WTC11 (cell line): Measurements from ENCODE around the gene P3H2. TPM values are rescaled to one million over a fixed set of nuclear protein-coding genes. Genes with fewer than 3 reads are reported as not detected.

Experiments
- ATAC-seq: fragments of 200-7000 bp; cut with Tn5 transposase; 2 replicates; pipeline ENCODE4 v1.10.0; 2021; ENCODE audit warnings: mild to moderate bottlenecking, moderate library complexity
- CTCF ChIA-PET: fragments of 300-600 bp; sonication (Branson Sonifier 250); formaldehyde crosslinking; loops from one replicate; lab custom pipeline; 2021; ENCODE audit warnings: antibody characterized with exemption; lab: Charles Lee
- POLR2A ChIA-PET: fragments of 350-600 bp; sonication (Branson Sonifier 250); formaldehyde crosslinking; loops from one replicate; lab custom pipeline; 2021; ENCODE audit warnings: antibody characterized with exemption; lab: Charles Lee
- DNase-seq: peaks from one replicate; pipeline ENCODE4 v3.0.0; 2021; ENCODE audit warnings: low spot score
- H3K27ac Mint-ChIP-seq: 2 replicates; pipeline ENCODE4 v1.8.0; 2021; ENCODE audit warnings: mixed read lengths
- H3K27me3 Mint-ChIP-seq: 2 replicates; pipeline ENCODE4 v1.8.0; 2021; ENCODE audit warnings: low read depth, mild to moderate bottlenecking, moderate library complexity, mixed read lengths
- H3K36me3 Mint-ChIP-seq: 2 replicates; pipeline ENCODE4 v1.8.0; 2021; ENCODE audit warnings: mixed read lengths
- H3K4me1 Mint-ChIP-seq: 2 replicates; pipeline ENCODE4 v1.8.0; 2022; ENCODE audit warnings: mixed read lengths
- H3K4me3 Mint-ChIP-seq: 2 replicates; pipeline ENCODE4 v1.8.0; 2021; ENCODE audit warnings: mild to moderate bottlenecking, moderate library complexity, mixed read lengths
- H3K9me3 Mint-ChIP-seq: 2 replicates; pipeline ENCODE4 v1.8.0; 2021; ENCODE audit warnings: mixed read lengths
- ATF1 ChIP-seq: sonication (generic); formaldehyde crosslinking; IDR thresholded peaks from 2 replicates; pipeline ENCODE4 v1.8.1; 2023; ENCODE audit warnings: mild to moderate bottlenecking, moderate library complexity, missing genetic modification reagents
- ATF3 ChIP-seq: sonication (generic); formaldehyde crosslinking; conservative IDR thresholded peaks from 2 replicates; pipeline ENCODE4 v1.8.1; 2022; ENCODE audit warnings: mild to moderate bottlenecking, missing genetic modification reagents
- CBFB ChIP-seq: sonication (generic); formaldehyde crosslinking; IDR thresholded peaks from 2 replicates; pipeline ENCODE4 v1.8.1; 2022; ENCODE audit warnings: mild to moderate bottlenecking, low read depth, missing genetic modification reagents
- ELF4 ChIP-seq: sonication (generic); formaldehyde crosslinking; IDR thresholded peaks from 2 replicates; pipeline ENCODE4 v1.8.1; 2022; ENCODE audit warnings: low read depth, mild to moderate bottlenecking, moderate library complexity, missing genetic modification reagents
- EMX1 ChIP-seq: fragments of 250-450 bp; sonication (Bioruptor Pico); IDR thresholded peaks from 2 replicates; pipeline ENCODE4 v1.8.0; 2021; ENCODE audit warnings: mild to moderate bottlenecking
- ERG ChIP-seq: fragments of 250-450 bp; sonication (Bioruptor Pico); IDR thresholded peaks from 2 replicates; pipeline ENCODE4 v1.8.0; 2021; ENCODE audit warnings: mild to moderate bottlenecking
- ETV6 ChIP-seq: sonication (generic); formaldehyde crosslinking; IDR thresholded peaks from 2 replicates; pipeline ENCODE4 v1.8.1; 2022; ENCODE audit warnings: mild to moderate bottlenecking, missing genetic modification reagents
- FOXP1 ChIP-seq: sonication (generic); formaldehyde crosslinking; IDR thresholded peaks from 2 replicates; pipeline ENCODE4 v1.8.0; 2022; ENCODE audit warnings: missing genetic modification reagents, mild to moderate bottlenecking, moderate library complexity, borderline replicate concordance
- GRHL2 ChIP-seq: fragments of 250-450 bp; sonication (Bioruptor Pico); IDR thresholded peaks from 2 replicates; pipeline ENCODE4 v1.8.0; 2022; ENCODE audit warnings: mild to moderate bottlenecking, moderate library complexity; ENCODE audit not compliant: insufficient replicate concordance, severe bottlenecking
- MLX ChIP-seq: sonication (generic); formaldehyde crosslinking; IDR thresholded peaks from 2 replicates; pipeline ENCODE4 v1.8.1; 2023; ENCODE audit warnings: mild to moderate bottlenecking, missing genetic modification reagents, moderate library complexity
- MXD4 ChIP-seq: fragments of 250-450 bp; sonication (Bioruptor Pico); IDR thresholded peaks from 2 replicates; pipeline ENCODE4 v1.8.0; 2021; ENCODE audit warnings: mild to moderate bottlenecking, moderate library complexity, borderline replicate concordance
- NFATC4 ChIP-seq: fragments of 250-450 bp; sonication (Bioruptor Pico); IDR thresholded peaks from 2 replicates; pipeline ENCODE4 v1.9.0; 2021; ENCODE audit warnings: mild to moderate bottlenecking
- NFYB ChIP-seq: sonication (generic); formaldehyde crosslinking; conservative IDR thresholded peaks from 2 replicates; pipeline ENCODE4 v1.8.0; 2022; ENCODE audit warnings: low read depth, missing genetic modification reagents
- NR2C2 ChIP-seq: sonication (generic); formaldehyde crosslinking; IDR thresholded peaks from 2 replicates; pipeline ENCODE4 v1.8.0; 2022; ENCODE audit warnings: mild to moderate bottlenecking, missing genetic modification reagents
- PREB ChIP-seq: sonication (generic); formaldehyde crosslinking; IDR thresholded peaks from 2 replicates; pipeline ENCODE4 v1.8.1; 2022; ENCODE audit warnings: mild to moderate bottlenecking, missing genetic modification reagents, moderate library complexity, borderline replicate concordance
- PRRX2 ChIP-seq: fragments of 250-450 bp; sonication (Bioruptor Pico); IDR thresholded peaks from 2 replicates; pipeline ENCODE4 v1.8.0; 2021; ENCODE audit warnings: mild to moderate bottlenecking
- RELA ChIP-seq: sonication (generic); formaldehyde crosslinking; IDR thresholded peaks from 2 replicates; pipeline ENCODE4 v1.8.1; 2022; ENCODE audit warnings: missing genetic modification reagents, mild to moderate bottlenecking, borderline replicate concordance
- SOX15 ChIP-seq: fragments of 250-450 bp; sonication (Bioruptor Pico); IDR thresholded peaks from 2 replicates; pipeline ENCODE4 v1.9.0; 2021; ENCODE audit warnings: mild to moderate bottlenecking
- TCF7 ChIP-seq: sonication (generic); formaldehyde crosslinking; IDR thresholded peaks from 2 replicates; pipeline ENCODE4 v1.8.0; 2022; ENCODE audit warnings: mild to moderate bottlenecking, low read depth, missing genetic modification reagents, moderate library complexity
- TP53 ChIP-seq: sonication (generic); formaldehyde crosslinking; IDR thresholded peaks from 2 replicates; pipeline ENCODE4 v1.8.1; 2023; ENCODE audit warnings: mild to moderate bottlenecking, missing genetic modification reagents
- ZNF219 ChIP-seq: sonication (generic); formaldehyde crosslinking; IDR thresholded peaks from 2 replicates; pipeline ENCODE4 v1.8.0; 2023; ENCODE audit warnings: missing genetic modification reagents, mild to moderate bottlenecking, borderline replicate concordance
- total RNA-seq: library from RNA; stranded (reverse); gene quantifications from 3 replicates; pipeline ENCODE4 v1.2.3, GENCODE V29; 2021
- TF ChIP-seq, protein P1 (sequence below): sonication (generic); formaldehyde crosslinking; IDR thresholded peaks from 2 replicates; pipeline ENCODE4 v1.8.1; 2023; ENCODE audit warnings: mild to moderate bottlenecking, missing genetic modification reagents, borderline replicate concordance
- TF ChIP-seq, protein P2 (sequence below): sonication (generic); formaldehyde crosslinking; IDR thresholded peaks from 2 replicates; pipeline ENCODE4 v1.8.1; 2022; ENCODE audit warnings: low read depth, mild to moderate bottlenecking, moderate library complexity, missing genetic modification reagents, borderline replicate concordance
- TF ChIP-seq, protein P3 (sequence below): fragments of 250-450 bp; sonication (Bioruptor Pico); IDR thresholded peaks from 2 replicates; pipeline ENCODE4 v1.9.0; 2021; ENCODE audit warnings: mild to moderate bottlenecking, borderline replicate concordance

Gene P3H2
- total RNA-seq, 1 experiment from 2014 or later, result 29.4 TPM

DNA sequence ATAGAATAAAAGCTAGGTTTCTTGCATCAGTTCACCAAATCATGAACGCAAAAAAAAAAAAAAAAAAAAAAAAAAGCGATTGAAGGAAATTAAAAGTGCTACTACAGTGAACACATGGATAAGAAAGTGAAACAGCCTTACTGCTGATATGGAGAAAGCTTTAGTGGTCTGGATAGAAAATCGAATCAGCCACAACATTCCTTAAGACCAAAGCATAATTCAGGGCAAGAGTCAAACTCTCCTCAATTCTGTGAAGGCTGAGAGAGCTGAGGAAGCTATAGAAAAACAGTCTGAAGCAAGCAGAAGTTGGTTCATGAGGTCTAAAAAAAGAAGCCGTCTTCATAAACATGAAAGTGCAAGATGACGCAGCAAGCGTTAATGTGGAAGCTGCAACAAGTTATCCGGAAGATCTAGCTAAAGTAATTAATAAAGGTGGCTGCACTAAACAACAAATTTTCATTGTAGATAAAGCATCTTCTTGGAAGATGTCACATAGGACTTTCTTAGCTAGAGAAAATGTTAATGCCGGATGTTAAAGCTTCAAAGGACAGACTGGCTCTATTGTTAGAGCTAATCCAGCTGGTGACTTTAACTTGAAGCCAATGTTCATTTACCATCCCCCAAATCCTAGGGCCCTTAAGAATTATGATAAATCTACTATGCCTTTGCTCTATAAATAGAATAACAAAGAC is 19.2 kb downstream of the P3H2 start (continued):
- TF ChIP-seq, protein P1, sequence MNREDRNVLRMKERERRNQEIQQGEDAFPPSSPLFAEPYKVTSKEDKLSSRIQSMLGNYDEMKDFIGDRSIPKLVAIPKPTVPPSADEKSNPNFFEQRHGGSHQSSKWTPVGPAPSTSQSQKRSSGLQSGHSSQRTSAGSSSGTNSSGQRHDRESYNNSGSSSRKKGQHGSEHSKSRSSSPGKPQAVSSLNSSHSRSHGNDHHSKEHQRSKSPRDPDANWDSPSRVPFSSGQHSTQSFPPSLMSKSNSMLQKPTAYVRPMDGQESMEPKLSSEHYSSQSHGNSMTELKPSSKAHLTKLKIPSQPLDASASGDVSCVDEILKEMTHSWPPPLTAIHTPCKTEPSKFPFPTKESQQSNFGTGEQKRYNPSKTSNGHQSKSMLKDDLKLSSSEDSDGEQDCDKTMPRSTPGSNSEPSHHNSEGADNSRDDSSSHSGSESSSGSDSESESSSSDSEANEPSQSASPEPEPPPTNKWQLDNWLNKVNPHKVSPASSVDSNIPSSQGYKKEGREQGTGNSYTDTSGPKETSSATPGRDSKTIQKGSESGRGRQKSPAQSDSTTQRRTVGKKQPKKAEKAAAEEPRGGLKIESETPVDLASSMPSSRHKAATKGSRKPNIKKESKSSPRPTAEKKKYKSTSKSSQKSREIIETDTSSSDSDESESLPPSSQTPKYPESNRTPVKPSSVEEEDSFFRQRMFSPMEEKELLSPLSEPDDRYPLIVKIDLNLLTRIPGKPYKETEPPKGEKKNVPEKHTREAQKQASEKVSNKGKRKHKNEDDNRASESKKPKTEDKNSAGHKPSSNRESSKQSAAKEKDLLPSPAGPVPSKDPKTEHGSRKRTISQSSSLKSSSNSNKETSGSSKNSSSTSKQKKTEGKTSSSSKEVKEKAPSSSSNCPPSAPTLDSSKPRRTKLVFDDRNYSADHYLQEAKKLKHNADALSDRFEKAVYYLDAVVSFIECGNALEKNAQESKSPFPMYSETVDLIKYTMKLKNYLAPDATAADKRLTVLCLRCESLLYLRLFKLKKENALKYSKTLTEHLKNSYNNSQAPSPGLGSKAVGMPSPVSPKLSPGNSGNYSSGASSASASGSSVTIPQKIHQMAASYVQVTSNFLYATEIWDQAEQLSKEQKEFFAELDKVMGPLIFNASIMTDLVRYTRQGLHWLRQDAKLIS (CRISPR knock-in tag), result no peak
- TF ChIP-seq NFYB (CRISPR knock-in tag) (no peak), SOX15 (no peak), TP53 (CRISPR knock-in tag) (no peak), MLX (no peak), GRHL2 (CRISPR knock-in tag) (no peak), FOXP1 (CRISPR knock-in tag) (no peak), CBFB (no peak), PRRX2 (CRISPR knock-in tag) (no peak), ERG (CRISPR knock-in tag) (no peak)

GRCh38 chr3:190099099-190099498 is 21.6 kb downstream of the P3H2 start:
- ATAC-seq, result no peak
- TF ChIP-seq NFYB (CRISPR knock-in tag) (no peak), EMX1 (no peak), ATF1 (CRISPR knock-in tag) (no peak), GRHL2 (CRISPR knock-in tag) (no peak), NFATC4 (no peak), TCF7 (CRISPR knock-in tag) (no peak), RELA (CRISPR knock-in tag) (no peak), ZNF219 (CRISPR knock-in tag) (no peak), ETV6 (CRISPR knock-in tag) (no peak), MXD4 (no peak), ATF3 (CRISPR knock-in tag) (no peak), NR2C2 (no peak), ELF4 (no peak), PREB (CRISPR knock-in tag) (no peak)
- TF ChIP-seq, protein P2, sequence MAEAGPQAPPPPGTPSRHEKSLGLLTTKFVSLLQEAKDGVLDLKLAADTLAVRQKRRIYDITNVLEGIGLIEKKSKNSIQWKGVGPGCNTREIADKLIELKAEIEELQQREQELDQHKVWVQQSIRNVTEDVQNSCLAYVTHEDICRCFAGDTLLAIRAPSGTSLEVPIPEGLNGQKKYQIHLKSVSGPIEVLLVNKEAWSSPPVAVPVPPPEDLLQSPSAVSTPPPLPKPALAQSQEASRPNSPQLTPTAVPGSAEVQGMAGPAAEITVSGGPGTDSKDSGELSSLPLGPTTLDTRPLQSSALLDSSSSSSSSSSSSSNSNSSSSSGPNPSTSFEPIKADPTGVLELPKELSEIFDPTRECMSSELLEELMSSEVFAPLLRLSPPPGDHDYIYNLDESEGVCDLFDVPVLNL (CRISPR knock-in tag), result no peak
- TF ChIP-seq, protein P3, sequence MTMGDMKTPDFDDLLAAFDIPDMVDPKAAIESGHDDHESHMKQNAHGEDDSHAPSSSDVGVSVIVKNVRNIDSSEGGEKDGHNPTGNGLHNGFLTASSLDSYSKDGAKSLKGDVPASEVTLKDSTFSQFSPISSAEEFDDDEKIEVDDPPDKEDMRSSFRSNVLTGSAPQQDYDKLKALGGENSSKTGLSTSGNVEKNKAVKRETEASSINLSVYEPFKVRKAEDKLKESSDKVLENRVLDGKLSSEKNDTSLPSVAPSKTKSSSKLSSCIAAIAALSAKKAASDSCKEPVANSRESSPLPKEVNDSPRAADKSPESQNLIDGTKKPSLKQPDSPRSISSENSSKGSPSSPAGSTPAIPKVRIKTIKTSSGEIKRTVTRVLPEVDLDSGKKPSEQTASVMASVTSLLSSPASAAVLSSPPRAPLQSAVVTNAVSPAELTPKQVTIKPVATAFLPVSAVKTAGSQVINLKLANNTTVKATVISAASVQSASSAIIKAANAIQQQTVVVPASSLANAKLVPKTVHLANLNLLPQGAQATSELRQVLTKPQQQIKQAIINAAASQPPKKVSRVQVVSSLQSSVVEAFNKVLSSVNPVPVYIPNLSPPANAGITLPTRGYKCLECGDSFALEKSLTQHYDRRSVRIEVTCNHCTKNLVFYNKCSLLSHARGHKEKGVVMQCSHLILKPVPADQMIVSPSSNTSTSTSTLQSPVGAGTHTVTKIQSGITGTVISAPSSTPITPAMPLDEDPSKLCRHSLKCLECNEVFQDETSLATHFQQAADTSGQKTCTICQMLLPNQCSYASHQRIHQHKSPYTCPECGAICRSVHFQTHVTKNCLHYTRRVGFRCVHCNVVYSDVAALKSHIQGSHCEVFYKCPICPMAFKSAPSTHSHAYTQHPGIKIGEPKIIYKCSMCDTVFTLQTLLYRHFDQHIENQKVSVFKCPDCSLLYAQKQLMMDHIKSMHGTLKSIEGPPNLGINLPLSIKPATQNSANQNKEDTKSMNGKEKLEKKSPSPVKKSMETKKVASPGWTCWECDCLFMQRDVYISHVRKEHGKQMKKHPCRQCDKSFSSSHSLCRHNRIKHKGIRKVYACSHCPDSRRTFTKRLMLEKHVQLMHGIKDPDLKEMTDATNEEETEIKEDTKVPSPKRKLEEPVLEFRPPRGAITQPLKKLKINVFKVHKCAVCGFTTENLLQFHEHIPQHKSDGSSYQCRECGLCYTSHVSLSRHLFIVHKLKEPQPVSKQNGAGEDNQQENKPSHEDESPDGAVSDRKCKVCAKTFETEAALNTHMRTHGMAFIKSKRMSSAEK (CRISPR knock-in tag), result no peak

More at GRCh38 chr3:190099099-190099498, 21.6 kb downstream of the P3H2 start:
- CTCF ChIA-PET, result no interaction called here
- no peaks in the 10 kb centered on the region; the same call in 1 of the 2 replicates for H3K27me3 Mint-ChIP-seq
- POLR2A ChIA-PET, result no interaction called here
- no peak overlapping the region for H3K4me3 Mint-ChIP-seq
- H3K4me1 Mint-ChIP-seq, result peaks cover 52% of the 10 kb centered on the region
- no peak overlapping the region for H3K27ac Mint-ChIP-seq
- no peaks in the 10 kb centered on the region for H3K9me3 Mint-ChIP-seq
- peaks cover 9% of the 10 kb centered on the region for H3K36me3 Mint-ChIP-seq
- DNase-seq, result no peak
